ENCODE results near the gene RFC3. TPM values are rescaled to one million over a fixed set of nuclear protein-coding genes. Genes with fewer than 3 reads are reported as not detected.

RFC3 gene
- total RNA-seq, 2 donors from 2014 or later, result 11.2 to 16.3 TPM

DNA sequence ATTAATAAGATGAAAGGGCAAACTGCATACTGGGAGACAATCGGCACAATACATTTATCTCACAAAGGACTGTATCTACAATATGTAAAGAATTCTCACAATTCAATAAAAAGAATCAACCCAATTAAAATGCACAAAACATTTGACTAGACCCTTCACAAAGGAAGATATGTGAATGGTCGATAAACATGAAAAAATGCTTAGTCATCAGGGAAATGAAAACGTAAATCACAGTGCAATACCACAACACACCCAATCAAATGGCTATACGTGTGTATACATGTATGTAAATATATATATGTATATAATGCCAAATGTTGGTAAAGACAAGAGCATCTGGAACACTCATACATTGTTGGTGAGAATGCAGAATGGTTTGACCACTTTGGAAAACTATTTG lies 21.9 kb upstream of the RFC3 start:
- intact Hi-C loops (cut with DNase I), result no loop called here

DNA sequence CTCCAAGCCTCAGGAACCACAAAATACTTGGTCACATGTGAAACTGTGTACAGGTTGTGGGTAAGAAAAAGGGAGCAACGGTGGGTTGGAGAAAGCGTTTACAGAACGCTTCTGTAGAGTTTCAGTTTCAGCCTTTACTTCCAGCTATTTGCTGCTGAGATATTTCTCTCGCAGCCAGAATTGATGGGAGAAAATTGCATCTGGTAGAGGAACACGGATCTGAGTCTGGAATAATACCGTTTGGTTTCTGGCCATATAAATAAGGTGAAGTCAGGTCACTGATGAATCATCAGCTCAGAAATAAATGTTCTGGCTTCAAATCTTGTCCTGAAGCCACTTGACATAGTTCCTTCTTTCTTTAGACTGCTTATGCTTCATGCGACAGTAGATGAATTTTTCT lies 20.3 kb upstream of the RFC3 start:
- WGBS, result 36% methylated on average over 7 of the region's 7 CpGs
- no peak overlapping the region for H3K4me3 ChIP-seq
- peak overlapping the region in 1 of 2 donors; percentile 28 for H3K27ac ChIP-seq
- no peaks in the 10 kb centered on the region for H3K4me1 ChIP-seq (replicated peaks)
- no peaks in the 10 kb centered on the region for H3K9me3 ChIP-seq
- intact Hi-C loops (cut with DNase I), result no loop called here
- H3K36me3 ChIP-seq, result no peaks in the 10 kb centered on the region
- no peak for DNase-seq (ENCODE audit: low spot score)
- TF ChIP-seq POLR2AphosphoS5 (IDR thresholded peaks at IDR 0.05), result peak; percentile 46
- TF ChIP-seq POLR2A (IDR thresholded peaks at IDR 0.05), result no peak
- no peaks in the 10 kb centered on the region for H3K27me3 ChIP-seq (replicated peaks; ENCODE audit: insufficient read depth)

More for the DNA sequence above, 21.9 kb upstream of the RFC3 start:
- H3K4me3 ChIP-seq, result no peak overlapping the region
- DNase-seq (ENCODE audit: low spot score), result no peak
- 84% methylated on average over 4 of the region's 4 CpGs for WGBS
- no peaks in the 10 kb centered on the region for H3K4me1 ChIP-seq (replicated peaks)
- H3K9me3 ChIP-seq, result no peaks in the 10 kb centered on the region
- H3K36me3 ChIP-seq, result no peaks in the 10 kb centered on the region
- no peak for TF ChIP-seq POLR2AphosphoS5 (IDR thresholded peaks at IDR 0.05)
- no peak for TF ChIP-seq POLR2A (IDR thresholded peaks at IDR 0.05)
- TF ChIP-seq, protein P1, sequence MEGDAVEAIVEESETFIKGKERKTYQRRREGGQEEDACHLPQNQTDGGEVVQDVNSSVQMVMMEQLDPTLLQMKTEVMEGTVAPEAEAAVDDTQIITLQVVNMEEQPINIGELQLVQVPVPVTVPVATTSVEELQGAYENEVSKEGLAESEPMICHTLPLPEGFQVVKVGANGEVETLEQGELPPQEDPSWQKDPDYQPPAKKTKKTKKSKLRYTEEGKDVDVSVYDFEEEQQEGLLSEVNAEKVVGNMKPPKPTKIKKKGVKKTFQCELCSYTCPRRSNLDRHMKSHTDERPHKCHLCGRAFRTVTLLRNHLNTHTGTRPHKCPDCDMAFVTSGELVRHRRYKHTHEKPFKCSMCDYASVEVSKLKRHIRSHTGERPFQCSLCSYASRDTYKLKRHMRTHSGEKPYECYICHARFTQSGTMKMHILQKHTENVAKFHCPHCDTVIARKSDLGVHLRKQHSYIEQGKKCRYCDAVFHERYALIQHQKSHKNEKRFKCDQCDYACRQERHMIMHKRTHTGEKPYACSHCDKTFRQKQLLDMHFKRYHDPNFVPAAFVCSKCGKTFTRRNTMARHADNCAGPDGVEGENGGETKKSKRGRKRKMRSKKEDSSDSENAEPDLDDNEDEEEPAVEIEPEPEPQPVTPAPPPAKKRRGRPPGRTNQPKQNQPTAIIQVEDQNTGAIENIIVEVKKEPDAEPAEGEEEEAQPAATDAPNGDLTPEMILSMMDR (IDR thresholded peaks at IDR 0.05), result no peak
- no peaks in the 10 kb centered on the region for H3K27me3 ChIP-seq (replicated peaks; ENCODE audit: insufficient read depth)
- H3K27ac ChIP-seq, result no peak overlapping the region

DNA sequence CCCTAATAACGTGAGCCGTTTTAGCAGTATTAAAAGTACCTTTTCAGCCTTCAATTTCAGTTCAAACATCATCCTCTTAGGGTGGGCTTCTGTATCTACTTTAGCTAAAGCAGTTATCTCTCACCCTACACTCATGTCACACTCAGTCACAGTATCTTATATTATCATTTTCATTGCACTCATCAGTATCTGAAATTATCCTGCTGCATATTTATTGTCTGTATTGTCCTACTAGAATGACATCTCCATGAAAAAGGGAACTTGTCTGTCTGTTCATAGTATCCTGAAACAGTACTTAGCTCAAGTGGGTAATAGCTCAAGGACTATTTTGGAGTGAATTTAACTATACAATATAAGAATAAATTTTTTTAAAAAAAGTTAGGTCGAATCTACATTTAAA lies 19.9 kb upstream of the RFC3 start:
- H3K36me3 ChIP-seq, result no peaks in the 10 kb centered on the region
- H3K4me1 ChIP-seq (replicated peaks), result no peaks in the 10 kb centered on the region
- TF ChIP-seq POLR2AphosphoS5 (IDR thresholded peaks at IDR 0.05) (no peak), POLR2A (IDR thresholded peaks at IDR 0.05) (no peak)
- TF ChIP-seq, protein P1 (IDR thresholded peaks at IDR 0.05), result no peak
- DNase-seq (ENCODE audit: low spot score), result no peak
- no peak overlapping the region for H3K4me3 ChIP-seq
- no peak overlapping the region for H3K27ac ChIP-seq
- no peaks in the 10 kb centered on the region for H3K27me3 ChIP-seq (replicated peaks; ENCODE audit: insufficient read depth)
- WGBS, result 51% methylated on average over 3 of the region's 3 CpGs
- intact Hi-C loops (cut with DNase I), result no loop called here
- H3K9me3 ChIP-seq, result no peaks in the 10 kb centered on the region

DNA sequence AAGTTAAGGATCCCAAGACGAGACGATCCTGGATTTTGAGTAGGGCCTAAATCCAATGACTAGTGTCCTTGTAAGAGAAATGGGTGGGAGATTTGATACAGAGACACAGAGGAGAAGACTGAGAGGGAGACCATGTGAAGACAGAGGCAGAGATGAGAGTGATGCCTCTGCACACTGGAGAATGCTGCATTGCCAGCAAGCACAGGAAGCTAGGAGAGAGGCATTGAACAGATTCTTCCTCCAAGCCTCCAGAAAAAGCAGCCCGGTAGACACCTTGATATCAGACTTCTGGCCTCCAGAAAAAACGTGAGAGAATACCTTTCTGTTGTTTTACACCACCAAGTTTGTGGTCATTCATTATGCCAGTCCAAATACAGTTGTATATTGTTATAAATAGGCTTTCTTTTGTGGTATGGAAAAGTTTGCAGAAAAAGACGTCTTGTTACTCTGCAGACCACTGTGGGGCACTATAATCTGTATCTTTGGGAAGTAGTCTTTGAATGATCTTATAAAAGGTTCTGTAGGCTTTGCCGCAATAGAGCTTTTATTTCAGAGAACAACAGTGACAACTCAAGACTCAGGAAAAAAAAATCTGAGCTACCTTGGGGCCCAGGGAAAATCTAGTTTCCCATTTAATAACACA lies 17.9 kb upstream of the RFC3 start:
- TF ChIP-seq, protein P1 (IDR thresholded peaks at IDR 0.05), result peak in 3 of 4 experiments; percentile 25 to 41 (median 32)
- TF ChIP-seq POLR2A (IDR thresholded peaks at IDR 0.05) (no peak), POLR2AphosphoS5 (IDR thresholded peaks at IDR 0.05) (no peak)
- intact Hi-C loops (cut with DNase I), result loop anchor here (10.0 kb wide), 2 partner anchors 275 to 1355 kb away; no protein-coding TSS in a partner anchor
- Histone ChIP-seq H3K27ac (no peak overlapping the region), H3K4me3 (no peak overlapping the region), H3K27me3 (replicated peaks; ENCODE audit: insufficient read depth) (no peaks in the 10 kb centered on the region), H3K9me3 (no peaks in the 10 kb centered on the region), H3K4me1 (replicated peaks) (no peaks in the 10 kb centered on the region), H3K36me3 (no peaks in the 10 kb centered on the region)
- WGBS, result 35% methylated on average over 6 of the region's 6 CpGs
- no peak for DNase-seq (ENCODE audit: low spot score)

DNA sequence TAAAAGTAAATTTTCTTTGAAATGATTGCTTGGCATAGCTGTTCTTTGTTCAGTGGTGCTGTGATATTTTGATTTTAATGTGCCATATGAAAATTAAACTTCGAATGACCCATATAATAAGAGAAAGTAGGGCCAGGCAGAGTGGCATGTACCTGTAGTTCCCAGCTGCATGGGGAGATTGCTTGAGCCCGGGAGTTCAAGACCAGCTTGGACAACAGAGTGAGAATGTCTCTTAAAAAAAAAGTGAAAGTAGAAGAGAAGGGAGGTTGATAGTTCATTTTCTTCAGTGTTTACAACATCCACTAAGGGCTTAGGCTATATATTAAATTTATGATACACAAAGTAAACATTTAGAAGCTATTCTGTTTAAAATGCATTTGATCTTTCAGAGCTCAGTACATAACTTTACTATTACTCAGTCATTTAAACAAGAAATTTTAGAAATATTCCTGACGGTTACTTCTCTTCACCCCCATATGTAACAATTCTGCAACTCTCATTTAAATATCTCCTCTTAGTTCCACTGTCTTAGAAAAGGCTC lies 17.2 kb upstream of the RFC3 start:
- no peak for DNase-seq (ENCODE audit: low spot score)
- H3K36me3 ChIP-seq, result no peaks in the 10 kb centered on the region
- WGBS, result 22% methylated on average over 3 of the region's 3 CpGs
- H3K4me3 ChIP-seq, result no peak overlapping the region
- H3K9me3 ChIP-seq, result no peaks in the 10 kb centered on the region
- intact Hi-C loops (cut with DNase I), result loop anchor here (10.0 kb wide), 2 partner anchors 274 to 1354 kb away; no protein-coding TSS in a partner anchor
- H3K4me1 ChIP-seq (replicated peaks), result no peaks in the 10 kb centered on the region
- TF ChIP-seq POLR2A (IDR thresholded peaks at IDR 0.05) (no peak), POLR2AphosphoS5 (IDR thresholded peaks at IDR 0.05) (no peak)
- TF ChIP-seq, protein P1 (IDR thresholded peaks at IDR 0.05), result no peak
- no peak overlapping the region for H3K27ac ChIP-seq
- H3K27me3 ChIP-seq (replicated peaks; ENCODE audit: insufficient read depth), result no peaks in the 10 kb centered on the region
